Anterior cingulate cortex (tissue), 58 donors: Measurements from ENCODE around the gene ITPKB.
"Not testable (repeated sequence)": the region's sequence is repeated elsewhere in the genome, so short reads cannot be mapped to it uniquely, and the experiment has no call there.

Experiments used
- DNase-seq, 58 donors: peaks; one replicate each; lab custom pipeline; 2025; lab: John Stamatoyannopoulos, UW

ITPKB gene

GRCh38 chr1:226732856-226733291 lies 6.2 kb downstream of the ITPKB start:
- DNase-seq, result peak in 1 of 58 donors; percentile 47

GRCh38 chr1:226731257-226731893 lies 7.7 kb downstream of the ITPKB start:
- DNase-seq, result no peak

- DNase-seq, result no peak
Observed at GRCh38 chr1:226730836-226731235, 8.2 kb downstream of the ITPKB start.

GRCh38 chr1:226730071-226730470 lies 9.0 kb downstream of the ITPKB start:
- no peak for DNase-seq

- DNase-seq, result no peak
Observed at GRCh38 chr1:226728448-226728847, 10.6 kb downstream of the ITPKB start.

- DNase-seq, result no peak
Observed at GRCh38 chr1:226725897-226726267, 13.2 kb downstream of the ITPKB start.

- no peak for DNase-seq
Observed at GRCh38 chr1:226723657-226724532, 15.2 kb downstream of the ITPKB start.

GRCh38 chr1:226722901-226723656 lies 16.0 kb downstream of the ITPKB start:
- DNase-seq, result peak in 1 of 58 donors; percentile 28

- DNase-seq, result peak in 13 of 58 donors; percentile 34 to 69 (median 53)
Observed at GRCh38 chr1:226722240-226722900, 16.7 kb downstream of the ITPKB start.

GRCh38 chr1:226720574-226720973 lies 18.5 kb downstream of the ITPKB start:
- not testable (repeated sequence) for DNase-seq

GRCh38 chr1:226719596-226720387 lies 19.3 kb downstream of the ITPKB start:
- DNase-seq, result no peak

GRCh38 chr1:226717256-226717909 lies 21.7 kb downstream of the ITPKB start:
- DNase-seq, result peak in 2 of 58 donors; percentile 18 to 24

- no peak for DNase-seq
Observed at GRCh38 chr1:226716577-226716976, 22.5 kb downstream of the ITPKB start.

GRCh38 chr1:226714148-226714547 lies 24.9 kb downstream of the ITPKB start:
- no peak for DNase-seq

GRCh38 chr1:226712742-226713419 lies 26.2 kb downstream of the ITPKB start:
- DNase-seq, result no peak

- DNase-seq, result no peak
Observed at GRCh38 chr1:226711976-226712741, 26.9 kb downstream of the ITPKB start.

- no peak for DNase-seq
Observed at GRCh38 chr1:226710501-226710900, 28.6 kb downstream of the ITPKB start.

GRCh38 chr1:226709953-226710352 lies 29.1 kb downstream of the ITPKB start:
- DNase-seq, result no peak
